D721Med (cell line): ENCODE data around the gene NPY4R2.
"Not testable (repeated sequence)": the region's sequence is repeated elsewhere in the genome, so short reads cannot be mapped to it uniquely, and the experiment has no call there.

ENCODE experiments used
- DNase-seq: peaks from one replicate; pipeline ENCODE4 v3.0.0; 2011; ENCODE audit warnings: low spot score; ENCODE audit not compliant: insufficient read length
- FAIRE-seq: peaks from 2 replicates; lab custom pipeline; 2011; peaks lifted over from hg19 to GRCh38; lab: Jason Lieb, UNC

NPY4R2 gene, protein sequence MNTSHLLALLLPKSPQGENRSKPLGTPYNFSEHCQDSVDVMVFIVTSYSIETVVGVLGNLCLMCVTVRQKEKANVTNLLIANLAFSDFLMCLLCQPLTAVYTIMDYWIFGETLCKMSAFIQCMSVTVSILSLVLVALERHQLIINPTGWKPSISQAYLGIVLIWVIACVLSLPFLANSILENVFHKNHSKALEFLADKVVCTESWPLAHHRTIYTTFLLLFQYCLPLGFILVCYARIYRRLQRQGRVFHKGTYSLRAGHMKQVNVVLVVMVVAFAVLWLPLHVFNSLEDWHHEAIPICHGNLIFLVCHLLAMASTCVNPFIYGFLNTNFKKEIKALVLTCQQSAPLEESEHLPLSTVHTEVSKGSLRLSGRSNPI

DNA sequence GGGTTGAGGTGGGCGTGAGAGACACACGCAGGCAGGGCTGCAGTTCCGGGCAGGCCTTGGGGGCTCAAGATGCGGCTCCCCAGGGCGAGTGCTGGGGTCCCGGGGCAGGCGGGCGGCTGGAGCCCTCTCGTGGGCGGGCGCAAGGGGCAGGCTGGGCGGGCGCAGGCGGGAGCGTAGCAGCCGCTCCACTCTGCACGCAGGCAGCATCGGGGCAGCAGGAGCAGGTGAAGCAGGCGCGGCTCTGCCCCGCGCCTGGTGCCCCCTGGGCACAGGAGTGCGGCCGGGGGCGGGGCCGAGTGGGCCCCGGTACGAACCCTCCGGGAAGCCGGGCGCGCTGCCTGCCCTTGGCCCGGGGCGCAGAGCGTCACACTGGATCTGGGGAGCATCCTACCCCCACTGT, at the start of gene NPY4R2:
NPY4R2 (plus strand) TSS at position 188 of the 400 bp plus-strand sequence. CDS start 3,326 bp downstream, outside the sequence.
- DNase-seq, FAIRE-seq: not testable (repeated sequence)

DNA sequence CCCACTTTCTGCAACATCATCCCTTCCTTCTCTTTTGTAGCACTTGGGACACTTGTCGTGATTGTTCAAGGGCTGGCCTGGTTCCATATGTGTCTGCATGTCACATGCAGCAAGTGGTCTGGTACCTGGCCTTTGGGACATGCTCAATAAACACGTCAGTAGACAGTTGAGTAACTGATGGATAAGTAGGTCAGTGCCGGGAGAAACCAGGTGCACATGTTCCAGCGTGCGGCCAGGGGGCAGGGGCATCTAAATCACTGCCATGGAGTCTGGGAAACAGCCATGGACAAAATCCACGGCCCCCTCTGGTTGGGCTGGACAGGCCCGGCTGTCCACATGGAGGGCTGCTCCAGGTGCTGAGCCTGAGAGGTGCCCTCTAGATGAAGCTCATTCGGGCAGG, 47.6 kb upstream of the NPY4R2 start:
- not testable (repeated sequence) for DNase-seq, FAIRE-seq

DNA sequence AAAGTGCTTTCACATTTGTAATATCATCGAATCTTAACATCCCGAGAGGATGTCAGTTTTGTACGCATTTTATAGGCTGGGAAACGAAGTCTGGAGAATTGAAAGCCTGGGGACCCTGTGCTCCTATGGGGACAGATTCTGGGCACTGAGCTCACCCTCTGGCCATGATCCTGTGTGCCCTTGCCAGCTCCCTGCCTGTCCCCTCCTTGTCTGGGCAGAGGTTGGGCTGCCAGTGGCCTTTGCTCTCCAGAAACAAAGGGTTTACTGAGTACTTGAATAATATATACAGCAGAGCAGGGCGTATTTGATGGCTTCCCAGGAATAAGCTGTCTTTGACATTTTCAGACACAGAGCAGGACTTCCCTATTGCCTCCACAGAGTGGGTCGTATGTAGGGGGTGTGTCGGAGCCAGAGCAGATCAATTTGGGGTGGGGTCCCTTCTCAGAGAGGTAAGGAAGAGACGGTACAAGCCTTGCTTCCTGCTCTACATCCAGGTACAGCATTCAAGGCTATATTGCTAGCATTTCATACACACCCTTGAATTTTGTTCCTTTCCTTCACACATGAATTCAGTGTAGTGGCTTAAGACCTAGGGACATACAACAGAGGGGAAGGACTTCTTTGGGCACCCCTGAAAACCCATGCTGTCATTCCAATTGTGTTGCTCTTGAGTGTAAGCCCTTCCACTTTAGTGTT, 46.8 kb upstream of the NPY4R2 start:
- FAIRE-seq, DNase-seq: not testable (repeated sequence)

DNA sequence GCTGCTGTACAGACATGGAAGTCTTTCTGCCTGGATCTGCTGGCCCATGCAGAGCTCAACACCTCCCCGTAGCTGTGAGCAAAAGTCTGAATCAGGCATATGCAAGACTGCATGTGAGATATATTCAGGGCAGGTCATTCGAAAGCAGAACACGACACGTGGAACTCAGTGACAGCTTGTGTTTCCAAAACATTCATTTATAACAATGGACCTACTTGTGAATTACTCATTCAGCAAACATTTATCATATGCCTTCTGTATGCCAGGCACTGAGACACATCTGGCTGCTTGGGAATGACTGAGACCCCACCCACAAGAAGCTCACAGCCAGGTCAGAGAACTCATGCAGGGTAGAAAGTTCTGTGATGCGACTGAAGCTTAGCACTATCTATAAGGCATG, 46.2 kb upstream of the NPY4R2 start:
- DNase-seq, FAIRE-seq: not testable (repeated sequence)

DNA sequence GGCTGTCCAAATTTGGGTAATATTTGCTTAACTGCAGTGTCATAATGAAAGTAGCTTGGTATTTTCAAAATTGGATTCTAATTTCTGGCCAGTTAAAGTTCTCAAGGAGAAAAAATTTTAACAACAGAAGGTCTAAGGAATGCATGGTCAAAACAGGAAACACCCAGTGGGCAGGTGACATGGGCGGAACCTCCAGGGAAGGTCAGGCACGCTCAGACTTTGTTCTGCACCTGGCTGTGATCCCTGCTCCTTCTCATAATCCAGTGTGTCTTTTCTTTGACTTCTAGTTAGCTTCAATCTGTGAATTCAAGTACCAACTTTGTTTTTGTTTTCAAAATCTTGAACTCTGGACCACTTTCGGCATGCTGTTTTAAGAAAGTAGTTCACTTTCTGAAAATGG, 34.2 kb upstream of the NPY4R2 start:
- not testable (repeated sequence) for DNase-seq, FAIRE-seq

DNA sequence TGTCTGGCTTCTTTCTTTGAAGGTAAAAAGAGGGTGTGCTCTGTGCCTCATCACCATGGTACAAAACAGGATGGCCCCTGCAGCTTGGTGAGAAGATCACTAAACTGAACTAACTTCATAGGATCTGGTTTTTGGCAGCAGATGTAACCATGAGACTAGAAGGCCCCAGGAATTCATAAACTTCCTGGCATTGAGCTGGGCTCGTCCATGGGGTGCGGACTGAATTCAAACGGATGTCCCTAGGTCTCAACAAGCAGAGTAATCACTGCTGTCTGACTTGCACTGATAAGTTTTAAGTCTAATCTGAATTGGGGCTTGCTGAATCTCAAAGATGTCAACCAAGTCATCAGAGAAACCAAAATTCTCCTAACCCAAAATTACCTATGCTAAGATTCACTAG, 33.5 kb upstream of the NPY4R2 start:
- not testable (repeated sequence) for DNase-seq, FAIRE-seq

DNA sequence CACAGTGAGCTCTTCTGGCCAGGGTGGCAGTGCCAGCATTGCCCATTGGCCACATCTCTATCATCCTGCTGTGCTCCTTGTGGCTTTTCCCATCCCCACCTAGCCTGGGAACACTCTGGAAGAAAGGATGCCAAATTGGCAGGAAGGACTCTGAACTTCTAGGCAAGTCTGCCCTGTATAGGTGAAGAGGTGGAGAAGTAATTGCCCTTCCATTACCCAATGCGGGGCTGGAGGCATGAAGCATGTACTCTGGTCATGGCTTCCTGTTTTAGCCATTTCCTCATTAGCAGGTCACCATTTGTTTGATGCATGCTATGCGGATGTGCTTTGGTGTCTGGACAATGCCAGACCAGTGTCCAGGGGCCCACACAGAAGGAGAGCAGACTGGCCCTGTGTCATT, 32.1 kb upstream of the NPY4R2 start:
- DNase-seq, FAIRE-seq: not testable (repeated sequence)

DNA sequence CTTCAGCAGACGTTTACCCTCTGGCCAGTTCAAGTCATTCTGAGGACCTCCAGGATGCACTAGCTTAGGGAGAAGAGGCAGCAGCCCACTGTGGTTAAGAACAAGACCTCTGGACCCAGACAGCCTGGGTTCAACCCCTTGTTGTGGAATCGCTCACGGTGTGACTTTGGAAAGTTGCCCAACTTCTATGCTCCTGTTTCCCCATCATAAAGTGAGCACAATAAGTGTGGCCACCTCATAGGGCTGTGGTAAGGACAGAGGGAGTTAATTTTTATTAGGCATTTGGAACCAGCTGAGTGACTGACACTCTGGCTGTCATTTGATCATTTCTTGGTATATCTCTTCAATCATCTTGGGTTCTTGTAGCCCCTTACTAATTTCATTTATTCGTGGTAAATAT, 31.6 kb upstream of the NPY4R2 start:
- FAIRE-seq, DNase-seq: not testable (repeated sequence)

DNA sequence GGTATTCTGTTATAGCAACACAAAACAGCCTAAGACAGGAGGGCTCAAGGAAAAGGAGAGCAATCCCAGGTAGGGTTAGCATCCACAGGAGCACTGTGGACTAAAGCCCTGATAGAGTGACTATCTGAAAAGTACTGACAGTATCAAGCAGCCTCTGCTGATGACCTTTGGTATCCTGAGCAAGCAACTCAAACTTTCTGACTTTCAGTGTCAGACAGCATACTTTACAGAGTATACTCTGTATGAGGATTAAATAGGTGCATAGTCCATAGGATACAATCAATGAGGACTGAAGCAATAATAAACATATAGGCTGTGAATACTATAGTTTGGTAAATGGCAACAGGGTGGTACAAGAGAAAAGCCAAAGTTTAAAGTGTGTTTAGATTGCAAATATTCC, 27.7 kb upstream of the NPY4R2 start:
- DNase-seq, FAIRE-seq: not testable (repeated sequence)

DNA sequence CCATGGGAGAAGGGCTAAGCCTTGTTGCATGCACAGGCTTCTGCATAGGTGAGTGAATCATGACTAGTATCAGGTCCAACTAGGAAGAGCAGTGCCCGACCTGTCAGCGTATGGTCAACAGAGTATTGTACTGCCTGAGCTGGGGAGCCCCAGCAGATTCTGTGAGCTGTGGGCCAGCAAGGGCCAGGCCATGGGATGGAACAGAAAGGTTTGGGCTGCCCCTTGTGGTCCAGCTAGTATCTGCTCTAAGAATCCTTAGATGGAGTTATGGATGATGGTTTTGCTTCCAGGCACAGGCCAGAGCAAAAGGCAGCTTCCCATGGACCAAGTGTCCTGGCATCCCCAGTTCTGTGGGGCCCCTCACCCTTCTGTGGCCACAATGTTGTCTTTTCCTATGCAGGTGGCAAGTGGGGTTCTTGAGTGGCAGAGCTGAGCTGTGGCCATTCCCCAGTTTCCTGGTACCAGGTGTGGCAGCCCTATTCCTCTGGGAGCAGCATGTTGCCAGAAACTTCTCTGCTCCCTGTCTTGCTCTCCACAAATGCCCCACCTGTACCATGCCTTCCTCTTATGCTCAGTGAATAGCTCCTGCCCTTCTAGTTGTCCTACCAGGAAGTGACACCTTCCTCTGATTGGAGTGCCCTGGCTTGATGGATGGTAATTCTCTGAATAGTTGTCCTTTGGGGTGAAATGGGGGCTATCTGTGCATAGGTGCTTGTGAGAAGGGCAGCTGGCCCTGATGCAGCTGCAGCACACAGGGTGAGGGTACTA, 25.8 kb upstream of the NPY4R2 start:
- not testable (repeated sequence) for DNase-seq, FAIRE-seq

DNA sequence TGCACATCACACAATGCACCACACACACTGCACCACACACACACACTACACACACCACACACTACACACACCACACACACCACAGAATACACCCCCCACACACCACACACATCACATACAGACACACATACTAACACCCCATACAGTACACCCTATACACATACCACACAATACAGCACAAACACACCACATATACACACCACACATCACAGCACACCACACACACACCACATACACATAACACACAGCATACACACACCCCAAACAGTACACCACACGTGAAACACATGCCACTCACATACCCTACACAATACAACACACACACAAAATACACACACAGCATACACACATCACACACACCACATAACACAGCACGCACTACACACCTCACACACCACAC, 23.9 kb upstream of the NPY4R2 start:
- not testable (repeated sequence) for FAIRE-seq, DNase-seq

DNA sequence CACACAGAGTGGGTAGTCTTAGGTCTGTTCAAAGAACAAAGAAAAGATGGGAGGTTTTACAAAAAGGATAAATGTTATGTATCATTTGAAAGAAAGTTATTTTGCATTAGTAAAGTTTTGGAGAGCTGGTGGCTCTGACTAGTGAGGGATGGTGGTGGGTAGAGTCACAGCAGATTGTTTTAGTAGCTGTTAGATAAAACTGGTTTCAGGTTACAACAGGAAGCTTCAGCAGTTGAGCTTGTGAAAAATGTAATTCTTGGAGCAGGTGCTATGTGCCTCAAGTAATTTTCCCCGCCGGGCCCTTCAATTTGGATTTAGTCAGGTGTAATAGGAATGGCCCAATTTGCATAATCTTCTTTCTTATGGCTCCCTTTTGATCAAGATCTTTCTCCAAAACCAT, 20.6 kb upstream of the NPY4R2 start:
- FAIRE-seq, DNase-seq: not testable (repeated sequence)

DNA sequence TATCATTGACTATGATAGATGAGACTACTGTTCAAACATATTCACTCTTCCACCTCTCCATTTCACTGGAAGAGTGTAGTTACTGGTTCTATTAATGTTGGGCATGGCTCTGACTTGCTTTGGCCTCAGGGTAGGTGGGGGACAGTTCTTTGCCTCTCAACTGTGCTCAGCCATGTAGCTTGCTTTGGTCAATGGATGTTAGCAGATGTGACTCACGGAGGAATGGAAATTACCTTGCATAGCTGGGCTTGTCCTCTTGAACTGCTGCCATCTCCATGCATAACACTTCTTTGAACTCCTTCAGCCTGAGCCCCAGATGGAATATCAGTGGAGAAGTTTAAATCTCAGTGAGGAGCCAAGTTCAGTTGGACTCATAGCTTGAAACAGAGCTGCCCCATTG, 9.1 kb upstream of the NPY4R2 start:
- not testable (repeated sequence) for DNase-seq, FAIRE-seq

DNA sequence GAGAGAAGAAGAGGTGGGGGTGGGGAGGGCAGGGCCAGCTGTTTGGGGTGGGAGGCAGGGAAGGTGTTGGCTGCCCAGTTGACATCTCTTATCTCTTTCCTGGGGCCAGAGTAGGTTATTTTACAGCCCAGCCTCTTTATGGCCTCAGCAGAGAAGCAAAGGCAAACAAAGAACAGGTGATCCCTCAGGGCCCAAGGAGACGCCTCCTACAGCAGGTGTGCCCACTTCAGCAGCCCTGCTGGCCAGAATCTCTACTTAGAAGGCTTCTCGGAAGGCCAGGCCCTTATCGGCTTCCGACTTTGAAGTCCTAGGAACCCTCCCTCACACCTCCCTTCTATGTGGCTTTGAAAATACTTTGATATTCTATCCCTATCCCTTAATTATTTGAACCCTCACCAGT, 8.0 kb upstream of the NPY4R2 start:
- not testable (repeated sequence) for FAIRE-seq, DNase-seq

DNA sequence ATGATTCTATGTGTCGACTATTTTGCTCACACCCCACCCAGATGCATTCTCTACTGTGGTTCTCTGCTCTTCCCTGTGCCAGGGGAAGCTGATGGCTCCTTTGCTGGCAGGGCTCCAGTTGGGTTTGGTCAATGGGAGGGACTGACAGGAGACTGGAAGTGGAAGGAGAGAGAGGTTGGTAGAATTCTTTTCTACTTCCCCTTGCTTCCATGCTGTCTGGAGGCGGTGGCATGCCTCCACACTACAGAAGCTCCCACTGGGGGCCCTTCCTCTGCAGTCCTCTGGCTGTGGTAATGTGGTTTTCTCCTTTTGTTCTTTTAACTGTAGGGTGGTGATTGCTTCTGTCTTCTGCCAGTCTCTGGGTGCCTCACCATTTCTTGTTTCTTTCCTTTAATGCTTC, 4.4 kb upstream of the NPY4R2 start:
- not testable (repeated sequence) for DNase-seq, FAIRE-seq

DNA sequence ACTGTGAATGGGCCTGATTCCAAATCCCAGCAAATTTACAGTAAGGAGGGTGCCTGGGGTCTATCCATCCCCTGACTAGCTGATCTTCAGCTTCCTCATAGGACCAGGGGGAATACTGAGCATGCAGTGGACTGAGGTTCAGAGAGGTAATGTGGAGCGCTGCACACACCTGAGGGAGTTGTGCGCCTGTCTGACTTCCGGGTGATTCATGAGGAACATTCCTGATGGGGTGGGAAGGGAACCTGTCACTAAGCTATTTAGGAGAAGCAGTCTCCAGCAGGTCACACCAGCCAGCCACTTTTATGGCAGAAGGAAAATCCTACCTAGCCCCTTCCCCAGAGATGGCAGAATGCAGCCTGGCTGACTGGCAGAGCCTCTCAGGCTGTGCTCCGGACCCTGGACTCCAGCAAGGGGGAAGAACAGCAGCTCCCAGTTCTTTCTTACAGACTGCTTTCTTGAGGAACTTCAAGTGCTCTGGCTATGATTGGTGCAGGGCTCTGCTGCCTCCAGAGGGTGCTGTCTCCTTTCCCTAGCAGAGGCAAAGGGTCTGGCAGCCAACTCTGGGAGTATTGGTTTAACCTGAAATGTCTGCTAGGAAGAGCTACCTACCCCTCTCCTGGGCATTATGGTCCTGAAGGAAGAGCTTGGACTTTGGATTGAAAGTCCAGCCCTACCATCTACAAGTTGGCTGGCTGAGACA, 2.5 kb upstream of the NPY4R2 start:
- not testable (repeated sequence) for DNase-seq, FAIRE-seq

DNA sequence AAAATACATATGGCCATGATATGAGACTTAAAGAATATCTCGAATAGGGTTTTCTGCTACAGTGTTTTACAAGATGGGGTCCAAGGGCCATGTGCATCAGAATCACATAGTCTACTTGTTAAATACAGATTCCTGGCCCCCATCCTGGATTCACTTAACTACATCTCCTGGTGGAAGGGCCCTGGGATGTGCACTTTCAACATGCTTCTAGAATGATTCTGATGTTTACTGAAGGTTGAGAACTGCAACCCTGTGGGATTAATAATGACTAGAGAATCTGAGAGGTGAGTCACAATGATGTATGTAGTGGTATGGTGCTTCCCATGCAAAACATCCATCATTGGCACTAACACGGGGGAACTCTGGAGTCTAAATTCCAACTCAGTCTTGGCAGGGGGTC, 2.1 kb downstream of the NPY4R2 start:
- not testable (repeated sequence) for DNase-seq, FAIRE-seq

DNA sequence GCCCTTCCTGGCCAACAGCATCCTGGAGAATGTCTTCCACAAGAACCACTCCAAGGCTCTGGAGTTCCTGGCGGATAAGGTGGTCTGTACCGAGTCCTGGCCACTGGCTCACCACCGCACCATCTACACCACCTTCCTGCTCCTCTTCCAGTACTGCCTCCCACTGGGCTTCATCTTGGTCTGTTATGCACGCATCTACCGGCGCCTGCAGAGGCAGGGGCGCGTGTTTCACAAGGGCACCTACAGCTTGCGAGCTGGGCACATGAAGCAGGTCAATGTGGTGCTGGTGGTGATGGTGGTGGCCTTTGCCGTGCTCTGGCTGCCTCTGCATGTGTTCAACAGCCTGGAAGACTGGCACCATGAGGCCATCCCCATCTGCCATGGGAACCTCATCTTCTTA, 4.0 kb downstream of the NPY4R2 start:
- not testable (repeated sequence) for FAIRE-seq

DNA sequence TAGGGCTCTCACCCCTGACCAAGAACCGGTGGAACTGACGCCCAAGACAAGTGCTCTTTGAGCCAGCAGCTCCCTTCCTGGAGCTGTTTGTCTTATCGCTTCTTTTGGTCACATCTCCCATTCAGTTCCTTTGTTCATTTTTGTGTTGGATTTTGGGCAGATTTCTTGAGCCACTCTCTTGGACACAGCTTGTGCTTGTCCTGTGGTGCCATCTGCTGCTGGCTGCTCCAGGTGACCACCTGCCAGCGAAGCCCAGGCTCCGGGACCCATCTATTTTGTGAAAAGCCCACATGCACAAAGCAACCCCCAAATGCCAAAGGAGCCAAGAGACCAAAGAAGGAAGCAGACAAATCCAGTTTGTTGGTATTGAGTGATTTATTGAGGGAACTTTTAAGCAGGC, 6.2 kb downstream of the NPY4R2 start:
- DNase-seq, FAIRE-seq: not testable (repeated sequence)

More for the DNA sequence above, 4.0 kb downstream of the NPY4R2 start:
- not testable (repeated sequence) for DNase-seq
